HG02970 (cell line): ENCODE data around the gene NAA10.

Experiments used
- ATAC-seq: cut with Tn5 transposase; IDR thresholded peaks from one replicate; pipeline ENCODE4 v1.9.1; 2021; ENCODE audit warnings: mild to moderate bottlenecking, moderate library complexity, moderate number of reproducible peaks; ENCODE audit not compliant: unreplicated experiment, low FRiP score

NAA10 gene

GRCh38 chrX:153885968-153886903 is 48.6 kb downstream of the NAA10 start, which contains the start of gene L1CAM:
Gene L1CAM (minus strand): TSS chrX:153886173. CDS start chrX:153875836, 10,337 bp downstream.
- ATAC-seq = no peak

- no peak for ATAC-seq
Observed at GRCh38 chrX:153885208-153885787, 49.5 kb downstream of the NAA10 start.

GRCh38 chrX:153884590-153884989 is 50.2 kb downstream of the NAA10 start:
- ATAC-seq = no peak

- no peak for ATAC-seq
Observed at GRCh38 chrX:153884136-153884535, 50.7 kb downstream of the NAA10 start.

GRCh38 chrX:153883163-153883843 is 51.5 kb downstream of the NAA10 start:
- ATAC-seq = no peak

- no peak for ATAC-seq
Observed at GRCh38 chrX:153882557-153882956, 52.3 kb downstream of the NAA10 start.

- ATAC-seq = no peak
Observed at GRCh38 chrX:153882086-153882498, 52.7 kb downstream of the NAA10 start.

- ATAC-seq = no peak
Observed at GRCh38 chrX:153881281-153881680, 53.6 kb downstream of the NAA10 start.

GRCh38 chrX:153880440-153880815 is 54.4 kb downstream of the NAA10 start:
- no peak for ATAC-seq

- ATAC-seq = no peak
Observed at GRCh38 chrX:153879741-153880439, 54.9 kb downstream of the NAA10 start.
